Inflammatory macrophage treated with lipopolysaccharide for 4 hours (primary cell): Measurements from ENCODE around the gene SEMA5A.

Experiments used
- DNase-seq: peaks from one replicate; pipeline ENCODE4 v3.0.0-alpha.2; 2020

SEMA5A gene

DNA sequence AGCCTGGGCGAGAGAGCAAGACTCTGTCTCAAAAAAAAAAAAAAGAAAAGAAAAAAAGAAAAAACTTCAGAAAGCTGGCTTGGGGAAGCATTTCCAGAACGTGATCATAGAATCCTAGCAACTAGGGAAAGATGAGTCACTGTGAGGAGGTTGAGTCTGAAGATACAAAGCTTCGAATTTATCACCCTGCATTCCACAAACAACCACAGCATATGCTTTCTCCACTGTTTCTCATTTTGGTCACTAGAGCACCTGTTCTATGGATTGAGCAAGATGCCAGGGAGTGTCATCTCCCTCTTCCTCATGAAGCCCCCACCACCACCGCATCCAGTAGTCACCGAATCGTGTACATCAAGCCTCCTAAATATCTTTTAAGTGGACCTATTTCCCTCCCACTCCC is 37.9 kb downstream of the SEMA5A start:
- no peak for DNase-seq

DNA sequence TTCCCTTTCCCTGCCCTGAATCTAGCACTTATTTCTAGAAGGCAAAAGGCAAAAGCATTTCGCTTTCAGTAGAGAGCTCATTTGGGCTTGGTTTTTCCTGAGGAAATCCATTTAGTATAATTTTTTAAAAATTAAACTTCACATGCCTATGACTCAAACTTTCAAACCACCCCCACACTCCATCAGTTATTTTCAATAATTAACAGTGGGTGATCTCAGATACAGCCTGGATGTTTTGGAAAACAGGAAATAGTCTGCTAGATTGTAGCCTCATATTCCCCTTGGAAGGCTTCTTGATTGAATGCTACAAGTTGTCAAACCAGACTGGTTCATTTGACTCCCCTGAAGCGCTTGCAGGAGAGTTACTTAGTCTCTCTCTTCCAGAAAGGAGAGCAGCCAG is 40.6 kb downstream of the SEMA5A start:
- DNase-seq = no peak

DNA sequence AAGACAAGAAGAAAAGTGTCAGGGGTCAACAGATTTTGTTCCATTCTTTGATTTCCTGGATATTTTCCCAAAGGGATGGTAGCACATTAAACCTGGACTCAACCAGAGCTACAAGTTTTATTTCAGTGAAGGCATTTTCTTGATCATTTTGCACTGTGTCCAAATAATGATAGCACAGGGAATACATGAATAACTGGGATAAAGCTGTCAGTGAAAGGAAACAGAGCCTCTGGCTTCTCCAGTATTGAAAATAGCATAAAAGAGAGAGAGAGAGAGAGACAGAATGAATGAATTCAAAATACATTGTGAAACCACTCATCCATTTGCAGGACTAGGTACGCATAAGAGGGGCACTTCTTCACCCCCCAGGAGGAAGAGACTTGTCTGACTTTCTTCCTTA is 43.0 kb downstream of the SEMA5A start:
- no peak for DNase-seq

DNA sequence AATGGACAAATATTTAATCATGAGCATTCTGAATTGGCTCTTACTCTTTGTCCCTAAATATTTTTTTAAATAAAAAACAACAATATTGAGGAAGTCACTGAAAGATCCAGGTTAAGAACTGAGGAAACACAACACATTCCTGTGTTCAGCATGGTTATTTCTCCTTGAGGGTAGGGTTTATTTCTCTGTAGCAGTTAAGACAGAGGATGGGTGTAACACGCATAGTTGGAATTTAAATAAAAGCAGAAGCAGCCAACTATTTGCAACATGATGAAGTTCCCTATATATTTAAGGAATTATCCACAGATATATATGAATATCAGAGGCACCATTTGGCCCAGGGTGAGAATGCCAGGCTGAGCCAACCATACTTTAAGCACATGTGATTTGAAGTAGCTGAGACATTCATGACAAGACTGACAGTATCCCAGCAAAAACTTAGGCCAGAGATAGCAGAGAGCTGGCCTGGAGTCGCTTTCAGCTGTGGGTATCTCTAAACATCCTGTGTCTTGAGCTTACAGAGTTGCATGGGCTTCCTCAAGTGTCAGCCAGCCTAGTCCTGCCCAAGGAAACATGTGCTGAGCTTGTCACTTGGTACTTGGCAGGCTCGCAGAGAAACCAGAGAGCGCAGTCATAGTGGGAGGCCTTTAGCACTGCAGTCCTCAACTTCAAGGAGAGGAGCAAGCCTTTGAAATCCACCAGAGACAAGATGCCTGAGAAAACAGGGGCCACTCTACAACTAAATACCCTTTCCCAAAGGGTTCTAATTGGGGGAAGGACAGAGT is 43.6 kb downstream of the SEMA5A start:
- no peak for DNase-seq

DNA sequence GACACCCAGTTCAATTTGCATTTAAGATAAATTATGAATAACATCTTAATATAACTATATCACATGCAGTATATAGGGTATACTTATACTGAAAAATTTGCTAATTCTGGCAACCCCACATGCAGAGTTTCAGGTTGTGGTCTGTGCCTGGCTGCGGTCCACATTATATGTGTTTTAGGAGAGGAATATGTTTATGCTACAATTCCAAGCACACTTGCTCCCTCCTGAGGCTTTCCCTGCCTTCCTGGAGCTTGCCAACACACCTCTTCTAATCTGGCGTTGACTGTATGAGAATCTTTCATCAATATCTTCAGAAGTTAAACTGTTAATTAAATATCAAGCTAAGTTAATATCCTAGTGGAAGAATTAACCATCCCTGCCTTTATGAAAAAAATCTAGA is 45.2 kb downstream of the SEMA5A start:
- DNase-seq = no peak

DNA sequence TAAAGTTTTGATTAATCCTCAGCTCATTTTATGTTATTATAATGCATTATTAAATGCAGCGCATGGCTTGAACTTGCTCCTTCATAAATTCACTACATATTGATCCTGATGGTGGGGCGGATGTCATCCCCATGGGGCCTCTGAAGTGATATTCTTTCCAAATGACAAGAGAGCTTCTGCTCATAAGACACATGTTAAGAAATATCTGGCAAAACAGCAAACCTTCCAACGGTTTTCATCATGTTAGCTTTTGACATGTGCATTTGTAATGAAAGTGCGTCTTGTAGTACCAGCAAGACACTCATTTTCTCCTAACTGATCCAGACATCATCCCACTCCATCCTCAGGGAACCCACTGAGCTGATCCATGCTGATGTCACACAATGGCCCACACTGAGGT is 45.7 kb downstream of the SEMA5A start:
- no peak for DNase-seq

DNA sequence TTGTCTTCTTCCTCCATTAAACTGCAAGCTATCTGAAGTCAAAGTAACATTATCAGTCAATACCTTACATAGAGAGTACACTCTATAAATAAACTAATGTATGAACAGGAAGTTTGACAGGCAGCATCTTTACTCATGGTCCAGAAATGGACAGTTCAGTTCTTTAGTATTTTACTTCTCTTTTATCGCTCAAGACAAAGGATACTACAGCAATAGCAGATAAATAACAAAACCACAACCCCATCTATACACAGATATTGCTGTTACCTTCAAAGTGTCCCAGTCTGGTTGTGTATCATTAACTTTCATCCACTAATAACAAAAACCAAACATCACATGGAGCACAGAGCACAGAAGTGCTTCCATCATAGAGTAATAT is 46.4 kb downstream of the SEMA5A start:
- DNase-seq = no peak

DNA sequence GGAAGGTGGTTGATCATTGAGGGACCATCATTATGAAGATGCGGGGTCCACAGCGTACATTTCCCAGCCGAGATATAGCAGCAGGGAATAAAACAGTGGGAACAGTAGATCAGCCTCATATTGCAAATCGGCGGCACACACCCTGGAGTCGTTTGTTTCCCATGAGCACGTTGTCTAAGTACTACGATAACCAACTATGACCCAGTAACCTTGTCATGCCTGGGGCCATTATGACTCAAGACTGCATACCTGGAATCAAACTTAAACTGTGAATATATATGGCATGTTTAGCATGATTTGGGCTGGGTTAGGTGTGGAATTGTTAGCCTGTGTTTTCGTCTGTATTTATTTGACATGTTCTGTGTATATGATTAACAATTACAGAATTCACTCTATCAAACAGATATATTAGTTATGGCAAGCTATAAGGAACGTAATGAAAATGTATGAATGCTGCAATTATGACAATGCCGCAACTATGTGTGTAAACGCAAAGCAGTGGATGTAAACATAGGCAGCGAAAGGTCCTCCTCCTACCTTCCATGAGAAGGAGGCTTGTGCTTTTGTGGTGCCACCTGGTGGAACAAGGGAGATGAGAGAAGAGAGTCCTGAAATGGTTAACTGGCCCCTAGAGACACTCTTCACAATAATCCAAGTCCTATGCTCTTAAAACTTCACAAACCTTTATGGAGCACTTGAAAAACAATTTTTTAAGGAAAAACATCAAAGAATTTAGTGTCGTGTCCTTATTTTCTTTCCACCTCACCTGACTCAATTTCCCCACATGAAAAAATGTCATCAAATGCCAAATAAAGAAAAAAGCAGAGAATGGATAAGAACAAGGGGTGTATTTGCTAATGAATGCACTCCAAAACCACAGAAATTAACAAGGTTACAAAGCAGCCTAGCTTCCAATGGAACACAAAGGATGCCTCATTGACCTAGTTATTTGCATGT is 47.1 kb downstream of the SEMA5A start:
- DNase-seq = no peak

DNA sequence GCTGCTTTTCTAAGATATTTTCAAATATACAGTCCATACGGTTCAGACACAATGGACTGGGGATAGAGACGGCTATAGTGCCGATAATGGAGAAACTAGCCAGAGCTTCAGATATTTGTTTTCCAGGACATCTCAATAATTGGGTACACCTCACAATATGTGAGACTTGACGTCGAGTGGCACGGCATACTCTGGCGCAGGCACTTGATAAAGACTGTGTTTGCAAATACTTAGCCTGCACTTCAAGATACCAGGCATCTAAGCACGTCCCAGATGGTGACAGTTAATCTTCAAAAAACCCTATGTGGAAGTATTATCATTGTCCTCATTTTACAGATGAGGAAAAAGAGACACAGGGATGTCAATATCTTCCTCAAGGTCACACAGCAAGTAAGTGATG is 48.5 kb downstream of the SEMA5A start:
- no peak for DNase-seq

DNA sequence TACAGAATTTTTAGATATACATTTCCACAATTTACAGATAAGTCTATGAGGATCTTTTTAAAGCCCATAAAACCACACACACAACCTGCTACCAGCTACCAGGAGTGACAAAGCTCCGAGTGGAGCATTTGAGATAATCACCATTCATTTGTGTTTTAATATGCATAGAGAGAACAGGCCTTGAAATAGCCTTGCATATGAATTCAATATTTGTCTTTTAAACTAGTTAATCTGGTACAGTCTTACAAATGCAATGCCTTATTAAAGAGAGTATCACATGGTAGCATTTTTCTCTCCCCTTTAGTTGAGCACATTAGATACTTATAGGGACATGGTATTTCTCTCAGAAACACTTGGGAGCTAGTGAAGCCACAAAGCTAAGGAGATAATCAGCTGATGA is 49.1 kb downstream of the SEMA5A start:
- DNase-seq = no peak

DNA sequence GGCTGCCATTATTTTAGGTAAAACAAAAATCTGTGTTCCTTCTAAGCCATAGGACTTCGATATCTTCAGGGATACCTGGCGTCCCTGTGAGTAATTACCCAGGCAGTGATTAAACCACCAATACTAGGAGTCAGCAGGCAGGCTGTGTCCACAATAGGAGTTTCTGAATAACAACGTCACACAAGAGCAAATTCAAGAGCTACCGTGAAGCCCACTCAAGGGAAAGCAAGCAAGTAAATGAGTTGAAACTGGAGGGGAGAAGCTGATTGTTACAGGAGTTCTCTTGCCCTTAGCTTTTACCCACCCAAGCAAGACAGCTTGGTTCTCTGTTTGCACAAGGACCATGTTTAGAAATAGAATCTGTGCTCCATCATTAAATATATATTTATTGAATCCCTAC is 50.8 kb downstream of the SEMA5A start:
- DNase-seq = no peak

DNA sequence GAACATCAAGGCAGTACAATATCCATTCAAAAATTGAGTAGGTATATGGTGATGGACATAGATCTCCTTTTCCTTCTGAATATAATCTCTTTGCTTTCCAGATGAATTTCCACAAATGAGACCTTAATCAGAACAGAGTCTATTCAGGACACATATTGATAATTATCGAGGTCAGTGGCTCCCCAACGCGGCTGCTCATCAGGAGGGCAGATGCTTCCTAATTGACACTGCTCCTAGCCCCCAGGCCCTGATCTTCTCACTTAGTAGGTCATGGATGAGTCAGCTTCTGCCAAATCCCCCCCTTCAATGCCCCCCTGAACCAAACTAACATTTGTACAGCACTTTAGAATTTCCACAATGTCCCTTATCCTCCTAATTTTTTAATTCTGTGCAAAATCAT is 51.6 kb downstream of the SEMA5A start:
- DNase-seq = no peak

DNA sequence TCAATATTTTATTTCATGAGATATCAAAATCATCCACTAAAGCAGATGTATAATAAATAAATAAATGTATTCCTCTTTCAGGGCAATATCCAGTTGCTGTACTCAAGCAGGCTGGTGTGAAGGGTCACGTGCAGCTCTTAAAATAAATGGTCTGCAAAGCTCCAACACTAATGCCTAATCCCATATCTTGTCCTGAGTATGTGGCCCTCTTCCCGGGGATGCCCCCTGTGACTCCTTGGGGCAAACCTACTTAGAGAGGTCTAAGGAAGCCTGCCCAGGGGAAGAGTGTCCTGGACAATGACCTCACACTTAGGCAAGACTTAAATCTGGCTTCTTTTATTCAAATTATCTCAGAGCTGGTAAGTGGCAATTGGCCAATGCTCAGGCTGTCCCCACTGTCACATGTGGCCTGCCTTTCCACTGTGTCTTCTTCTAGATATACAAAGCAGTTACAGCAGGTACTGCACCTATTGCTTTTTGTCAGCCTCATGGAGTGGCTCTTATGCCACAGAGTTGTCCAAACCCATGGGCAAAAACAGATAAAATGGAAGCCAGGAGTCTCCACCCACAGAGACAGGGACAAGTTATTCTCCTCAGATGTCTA is 55.3 kb downstream of the SEMA5A start:
- DNase-seq = no peak

DNA sequence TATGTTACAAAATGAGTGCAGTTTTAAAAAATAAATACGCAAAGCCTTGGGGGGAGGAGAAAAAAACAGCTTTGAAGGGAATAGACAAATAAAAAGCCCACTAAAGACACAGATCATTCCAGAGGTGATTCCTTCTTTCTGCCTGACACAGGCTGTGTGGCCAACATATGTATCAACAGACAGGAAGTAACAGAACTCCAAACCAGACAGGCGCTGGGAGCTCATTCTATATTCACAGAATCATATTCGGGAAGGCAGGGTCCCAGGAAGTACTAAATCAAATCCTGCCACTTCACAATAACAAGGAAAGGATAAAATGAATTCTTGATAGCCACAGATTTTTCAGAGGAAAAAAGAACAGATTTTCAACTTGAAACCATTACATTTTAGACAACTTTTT is 62.1 kb downstream of the SEMA5A start:
- DNase-seq = no peak

DNA sequence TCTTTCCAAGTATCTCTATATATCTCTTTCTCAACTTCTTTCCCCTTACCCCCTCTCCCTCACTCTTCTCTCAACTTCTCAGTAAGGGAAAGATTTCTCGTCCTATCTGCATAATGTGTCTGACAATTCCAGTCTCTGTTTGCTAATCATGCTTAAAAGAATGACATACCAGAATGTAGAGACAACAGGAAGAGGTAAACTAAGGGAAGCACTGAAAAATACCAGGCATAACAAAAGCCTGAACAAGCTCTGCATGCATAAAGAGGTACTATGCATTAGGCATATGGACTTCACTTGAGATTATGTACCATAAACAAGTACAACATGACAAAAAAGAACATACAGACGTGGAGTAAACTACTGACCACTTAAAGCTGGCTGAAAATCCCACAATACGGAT is 62.6 kb downstream of the SEMA5A start:
- DNase-seq = no peak

DNA sequence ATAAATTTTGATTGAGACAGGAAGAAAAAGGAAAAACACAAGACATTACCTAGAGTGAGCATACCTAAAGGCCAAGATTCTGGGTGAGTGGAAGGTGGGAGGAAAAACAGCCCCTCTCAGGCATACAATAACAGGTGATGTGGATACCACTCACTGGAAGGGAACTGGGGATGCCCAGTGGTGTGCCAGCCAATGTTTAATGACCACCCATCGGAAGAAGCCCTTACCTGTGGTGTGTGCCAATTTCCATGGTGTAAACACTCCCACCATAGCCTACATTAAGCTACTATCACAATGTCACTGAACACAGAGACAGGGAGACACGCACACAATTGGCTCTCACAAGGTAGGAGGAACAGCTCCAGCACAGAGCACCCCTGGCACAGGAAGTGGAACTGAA is 63.5 kb downstream of the SEMA5A start:
- no peak for DNase-seq

DNA sequence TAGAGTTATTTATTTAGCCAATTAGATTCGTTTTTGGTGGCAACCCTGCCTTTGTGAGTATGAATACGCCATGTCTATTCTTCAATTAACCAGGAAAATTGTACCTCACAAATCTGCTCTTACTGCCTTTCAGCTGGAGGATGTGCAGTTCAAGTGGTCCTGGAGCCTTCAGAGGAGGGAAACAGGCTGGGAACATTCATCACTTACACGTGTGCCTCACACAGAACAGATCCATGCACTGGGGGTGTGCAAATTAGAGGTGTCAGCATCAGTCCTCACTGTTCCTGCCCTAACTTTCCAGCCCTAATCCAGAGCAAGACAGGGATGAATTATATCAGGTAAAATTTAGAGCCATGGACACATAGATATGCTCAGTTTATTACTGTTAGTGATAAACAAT is 65.4 kb downstream of the SEMA5A start:
- no peak for DNase-seq

DNA sequence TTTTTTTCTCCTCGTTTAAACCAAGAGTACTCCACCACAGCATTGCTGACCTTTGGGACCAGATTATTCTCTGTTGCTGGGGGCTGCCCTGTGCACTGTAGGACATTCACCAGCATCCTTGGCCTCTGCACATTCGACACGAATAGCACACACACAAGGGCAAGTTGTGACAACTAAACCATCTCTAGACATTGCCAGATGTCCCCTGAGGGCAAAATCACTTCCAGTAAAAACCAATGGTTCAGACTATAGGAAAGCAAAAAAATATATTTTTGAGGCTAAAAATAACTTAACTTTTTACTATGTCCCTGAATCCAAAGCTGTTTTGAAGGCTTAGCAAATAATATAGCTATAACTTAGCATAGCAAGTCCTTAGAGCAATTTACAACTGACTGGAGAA is 65.9 kb downstream of the SEMA5A start:
- DNase-seq = no peak

DNA sequence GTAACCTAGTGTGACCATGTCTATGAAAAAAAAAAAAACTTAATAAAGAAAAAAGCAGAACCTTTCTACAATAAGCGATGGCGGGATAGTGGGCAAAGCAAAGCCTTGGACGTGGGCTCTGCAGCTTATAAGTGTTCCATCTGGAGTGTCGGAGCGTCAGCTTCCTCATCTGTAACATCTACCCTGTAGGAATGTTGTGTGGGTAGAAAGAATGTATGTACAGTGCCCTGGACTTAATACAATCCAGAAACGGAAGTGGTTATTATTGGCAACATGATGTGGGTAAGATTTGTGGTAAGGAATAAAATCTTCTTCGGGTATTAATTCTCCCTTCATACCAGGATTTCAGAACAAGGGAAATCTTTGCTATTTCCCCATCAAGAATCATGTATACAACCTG is 66.5 kb downstream of the SEMA5A start:
- DNase-seq = no peak

DNA sequence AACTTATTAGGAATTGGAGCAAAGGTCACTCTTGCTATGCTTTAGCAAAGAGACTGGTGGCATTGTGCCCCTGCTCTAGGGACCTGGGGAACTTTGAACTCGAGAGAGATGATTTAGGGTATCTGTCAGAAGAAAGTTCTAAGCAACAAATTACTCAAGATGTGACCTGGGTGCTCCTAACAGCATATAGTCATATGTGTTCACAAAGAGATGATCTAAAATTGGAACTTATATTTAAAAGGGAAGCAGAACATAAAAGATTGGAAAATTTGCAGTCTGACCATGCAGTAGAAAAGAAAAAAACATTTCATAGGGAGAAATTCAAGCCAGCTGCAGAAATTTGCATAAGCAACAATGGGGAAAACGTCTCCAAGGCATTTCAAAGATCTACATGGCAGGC is 68.3 kb downstream of the SEMA5A start:
- no peak for DNase-seq

DNA sequence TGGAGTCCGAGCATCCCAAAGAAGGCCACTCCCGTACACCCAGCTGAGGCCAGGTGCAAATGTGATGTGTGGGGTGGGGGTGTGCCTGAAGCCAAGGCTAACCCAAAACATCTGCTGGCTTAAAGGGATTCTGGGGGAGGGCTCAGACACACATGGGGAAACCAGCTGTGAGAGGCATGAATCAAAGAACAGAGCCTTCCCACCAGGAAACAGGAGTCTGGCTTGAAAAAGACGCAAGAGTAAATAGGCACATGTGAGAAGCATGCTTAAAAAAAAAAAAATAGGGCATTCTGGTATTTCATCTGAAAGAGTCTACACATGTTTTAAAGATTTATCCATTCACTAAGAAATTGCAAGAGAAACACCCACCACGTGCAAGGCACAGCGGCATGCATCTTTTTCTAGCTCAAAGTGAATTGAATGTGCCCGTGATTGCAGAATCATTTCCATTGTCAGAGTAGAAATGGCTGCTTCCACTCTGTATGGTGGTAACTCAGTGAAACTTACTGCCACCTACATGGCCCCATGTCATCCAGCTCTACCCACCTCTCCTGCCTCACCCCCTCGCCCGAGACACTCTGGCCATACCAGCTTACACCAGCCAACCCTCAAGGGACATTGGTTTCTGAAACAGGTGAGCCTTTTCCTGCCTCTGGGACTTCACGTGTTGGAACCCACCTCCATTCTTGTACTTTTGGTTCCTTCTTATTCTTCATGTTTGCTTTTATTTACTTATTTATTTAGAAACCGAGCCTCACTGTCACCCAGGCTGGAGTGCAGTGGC is 71.5 kb downstream of the SEMA5A start:
- no peak for DNase-seq

DNA sequence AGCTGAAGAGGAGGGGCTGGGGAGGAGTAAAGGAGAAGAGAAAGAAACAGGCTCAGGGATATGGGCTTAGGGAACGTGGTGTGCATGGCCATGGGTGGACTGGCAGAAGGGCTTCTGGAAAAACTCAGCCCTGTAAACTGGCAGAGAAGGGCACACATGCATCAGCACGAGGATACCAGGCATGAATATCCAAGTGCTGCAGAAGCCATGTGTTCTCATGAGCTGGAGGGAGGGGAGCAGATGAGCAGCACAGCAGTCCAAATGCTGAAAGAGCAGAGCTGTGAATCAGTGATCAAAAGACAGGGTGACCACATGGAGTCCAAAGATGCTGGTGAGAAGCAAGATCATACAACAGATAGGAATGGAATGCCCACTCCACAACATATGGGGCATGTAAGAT is 72.3 kb downstream of the SEMA5A start:
- no peak for DNase-seq

DNA sequence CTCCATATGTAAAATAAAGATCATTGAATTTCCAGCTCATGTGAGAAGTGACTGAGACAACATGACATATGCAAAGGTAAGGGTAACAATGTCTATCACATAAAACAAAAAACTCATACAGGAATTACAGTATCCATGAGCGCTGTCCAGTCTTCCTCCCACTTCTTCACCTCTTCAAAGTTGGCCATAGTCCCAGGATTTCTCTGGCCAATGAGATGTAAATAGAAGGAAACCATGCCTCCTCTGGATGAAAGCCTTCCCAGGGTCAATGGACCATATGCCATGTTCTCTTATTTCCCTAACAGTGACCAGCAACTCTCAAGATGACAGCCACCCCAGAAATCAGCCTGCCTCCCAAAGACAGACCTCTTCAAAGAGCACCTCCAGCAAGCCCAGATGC is 75.5 kb downstream of the SEMA5A start:
- DNase-seq = no peak
